ENCODE data around the gene CLDN6. TPM values are rescaled to one million over a fixed set of nuclear protein-coding genes. Genes with fewer than 3 reads are reported as not detected.
A peak's percentile ranks its signal among the peaks of the same experiment; 100 is the strongest.

Gene CLDN6
- total RNA-seq, 1 donor from 2014 or later, result 563 TPM

GRCh38 chr16:3038256-3038655 is 20.3 kb upstream of the CLDN6 start:
- no peak for DNase-seq (ENCODE audit: low spot score, unreplicated experiment)
- peaks cover 4% of the 10 kb centered on the region for H3K4me1 Mint-ChIP-seq (ENCODE audit: low read depth)
- no peak for TF ChIP-seq CTCF (IDR thresholded peaks at IDR 0.05; ENCODE audit: unreplicated experiment)
- H3K9me3 Mint-ChIP-seq (ENCODE audit: low read depth), result no peaks in the 10 kb centered on the region
- no peak overlapping the region for H3K4me3 Mint-ChIP-seq (ENCODE audit: low read depth)
- peaks cover 63% of the 10 kb centered on the region for H3K27me3 Mint-ChIP-seq
- H3K27ac Mint-ChIP-seq, result no peak overlapping the region
- no peaks in the 10 kb centered on the region for H3K36me3 Mint-ChIP-seq (ENCODE audit: insufficient read depth)

- DNase-seq (ENCODE audit: low spot score, unreplicated experiment), result no peak
- Mint-ChIP-seq H3K4me3 (ENCODE audit: low read depth) (peak within 1 kb of the TSS; percentile 64), H3K27me3 (peaks cover 63% of the 10 kb centered on the region), H3K27ac (peak within 1 kb of the TSS; percentile 49), H3K36me3 (ENCODE audit: insufficient read depth) (no peaks in the 10 kb centered on the region), H3K9me3 (ENCODE audit: low read depth) (no peaks in the 10 kb centered on the region), H3K4me1 (ENCODE audit: low read depth) (peaks cover 4% of the 10 kb centered on the region)
- TF ChIP-seq CTCF (IDR thresholded peaks at IDR 0.05; ENCODE audit: unreplicated experiment), result no peak
These were observed 18.8 kb upstream of the CLDN6 start, which contains the start of gene BICDL2 for GRCh38 chr16:3036726-3037315. BICDL2 (minus strand) TSS chr16:3036944; CDS start chr16:3035496, 1,448 bp downstream.

GRCh38 chr16:3035972-3036725 is 18.2 kb upstream of the CLDN6 start:
- H3K4me3 Mint-ChIP-seq (ENCODE audit: low read depth), result peak overlapping the region; percentile 61
- no peak for TF ChIP-seq CTCF (IDR thresholded peaks at IDR 0.05; ENCODE audit: unreplicated experiment)
- H3K27me3 Mint-ChIP-seq, result peaks cover 60% of the 10 kb centered on the region
- H3K4me1 Mint-ChIP-seq (ENCODE audit: low read depth), result peaks cover 4% of the 10 kb centered on the region
- no peak overlapping the region for H3K27ac Mint-ChIP-seq
- H3K36me3 Mint-ChIP-seq (ENCODE audit: insufficient read depth), result no peaks in the 10 kb centered on the region
- H3K9me3 Mint-ChIP-seq (ENCODE audit: low read depth), result no peaks in the 10 kb centered on the region
- DNase-seq (ENCODE audit: low spot score, unreplicated experiment), result no peak

- peaks cover 59% of the 10 kb centered on the region for H3K27me3 Mint-ChIP-seq
- H3K9me3 Mint-ChIP-seq (ENCODE audit: low read depth), result no peaks in the 10 kb centered on the region
- DNase-seq (ENCODE audit: low spot score, unreplicated experiment), result no peak
- no peak overlapping the region for H3K27ac Mint-ChIP-seq
- H3K4me1 Mint-ChIP-seq (ENCODE audit: low read depth), result peaks cover 5% of the 10 kb centered on the region
- TF ChIP-seq CTCF (IDR thresholded peaks at IDR 0.05; ENCODE audit: unreplicated experiment), result no peak
- H3K36me3 Mint-ChIP-seq (ENCODE audit: insufficient read depth), result no peaks in the 10 kb centered on the region
- peak overlapping the region; percentile 61 for H3K4me3 Mint-ChIP-seq (ENCODE audit: low read depth)
These were observed 17.4 kb upstream of the CLDN6 start for GRCh38 chr16:3035289-3035971.

DNA sequence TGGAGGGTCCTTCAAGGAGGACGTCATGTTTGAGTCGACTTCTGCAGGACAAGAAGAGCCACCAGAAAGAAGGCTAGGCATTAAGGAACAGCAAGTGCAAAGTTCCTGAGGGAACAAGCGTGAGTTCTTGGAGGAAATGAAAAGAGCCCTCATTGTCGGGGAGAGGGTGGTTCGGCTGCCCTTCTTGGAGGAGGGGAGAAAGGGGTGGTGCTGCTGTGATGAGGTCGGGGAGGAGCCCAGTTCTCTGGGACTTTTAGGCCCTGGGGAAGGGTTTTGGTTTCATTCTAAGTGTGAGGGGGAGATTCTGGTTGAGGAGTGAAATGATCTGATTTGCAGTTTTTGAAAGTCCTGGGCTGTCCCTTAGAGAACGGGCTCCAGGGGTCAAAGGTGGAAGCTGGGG is 14.6 kb upstream of the CLDN6 start:
- no peak for TF ChIP-seq CTCF (IDR thresholded peaks at IDR 0.05; ENCODE audit: unreplicated experiment)
- Mint-ChIP-seq H3K4me1 (ENCODE audit: low read depth) (peaks cover 5% of the 10 kb centered on the region), H3K4me3 (ENCODE audit: low read depth) (no peak overlapping the region), H3K36me3 (ENCODE audit: insufficient read depth) (peaks cover 3% of the 10 kb centered on the region), H3K9me3 (ENCODE audit: low read depth) (no peaks in the 10 kb centered on the region), H3K27ac (no peak overlapping the region), H3K27me3 (peaks cover 41% of the 10 kb centered on the region)
- no peak for DNase-seq (ENCODE audit: low spot score, unreplicated experiment)
